DMS79 treated with DMSO at 0.1 percent for 48 hours (cell line): ENCODE data around the gene BCR.
A peak's percentile ranks its signal among the peaks of the same experiment; 100 is the strongest.
"Not testable (repeated sequence)": the region's sequence is repeated elsewhere in the genome, so short reads cannot be mapped to it uniquely, and the experiment has no call there.

Experiments used
- DNase-seq: peaks from one replicate; lab custom pipeline; 2025; lab: John Stamatoyannopoulos, UW

Gene BCR

GRCh38 chr22:23289851-23290724 is 109.8 kb downstream of the BCR start:
- no peak for DNase-seq

- DNase-seq = no peak
Measured at GRCh38 chr22:23291806-23292452, 111.6 kb downstream of the BCR start.

GRCh38 chr22:23292453-23293350 is 112.4 kb downstream of the BCR start:
- no peak for DNase-seq

DNA sequence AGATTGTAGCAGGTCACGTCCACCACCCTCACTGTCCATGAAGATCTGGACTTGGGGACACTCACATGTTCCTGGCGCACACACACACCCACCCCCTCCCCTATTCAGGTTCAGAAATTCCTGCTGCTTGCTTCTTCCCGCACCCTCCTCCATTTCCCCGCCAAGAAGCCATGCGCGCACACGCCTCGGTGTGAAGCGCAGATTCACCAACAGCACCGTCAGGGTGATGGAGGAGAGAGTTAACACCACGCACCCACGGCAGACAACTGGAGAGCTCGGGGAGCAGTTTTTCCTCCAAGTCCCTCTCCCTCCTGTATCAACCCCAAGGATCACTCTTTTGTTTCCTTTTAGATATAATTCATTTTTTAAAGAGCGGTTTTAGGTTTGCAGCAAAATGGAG is 113.4 kb downstream of the BCR start:
- no peak for DNase-seq

GRCh38 chr22:23294221-23294620 is 113.9 kb downstream of the BCR start:
- DNase-seq = no peak

GRCh38 chr22:23300476-23300875 is 120.2 kb downstream of the BCR start:
- no peak for DNase-seq

- no peak for DNase-seq
Measured at GRCh38 chr22:23301591-23301990, 121.3 kb downstream of the BCR start.

DNA sequence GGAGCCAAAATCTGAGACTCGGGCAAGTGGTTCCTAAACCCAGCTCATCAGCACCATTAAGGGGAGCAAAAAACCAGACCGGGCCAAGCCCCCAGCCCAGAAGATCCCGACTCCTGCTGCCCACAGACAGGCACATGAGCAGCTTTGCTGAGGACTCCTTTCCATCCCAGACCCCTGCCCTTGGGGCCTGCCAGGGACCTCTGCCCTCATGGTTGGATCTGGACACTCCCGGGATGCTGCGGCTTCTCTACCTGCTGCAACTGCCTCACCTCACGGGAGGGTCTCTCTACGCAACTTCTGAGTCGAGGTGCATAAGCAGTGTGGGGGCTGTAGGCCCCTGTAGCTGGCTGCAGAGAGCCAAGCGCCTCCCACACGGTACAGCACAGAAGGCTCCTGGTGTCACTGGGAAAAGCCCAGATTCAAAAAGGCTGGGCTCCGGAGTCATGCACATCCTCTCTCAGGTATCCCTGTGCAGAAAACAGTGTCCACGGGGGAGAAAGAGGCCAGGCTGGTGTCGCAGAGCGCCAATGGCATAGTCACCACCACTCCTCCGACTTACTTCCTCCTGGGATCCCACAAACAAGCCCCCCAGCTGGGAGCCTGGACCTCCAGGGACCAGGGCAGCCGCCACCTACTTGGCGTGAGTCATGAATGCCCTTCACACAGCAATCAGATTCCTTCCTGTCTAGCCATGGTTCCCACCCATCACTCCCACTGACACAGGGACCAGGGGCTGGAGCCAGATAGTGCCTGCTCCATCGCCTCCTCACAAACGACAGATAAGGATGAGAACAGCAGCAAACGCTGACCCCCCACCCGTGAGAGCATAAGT is 122.1 kb downstream of the BCR start:
- DNase-seq = no peak

DNA sequence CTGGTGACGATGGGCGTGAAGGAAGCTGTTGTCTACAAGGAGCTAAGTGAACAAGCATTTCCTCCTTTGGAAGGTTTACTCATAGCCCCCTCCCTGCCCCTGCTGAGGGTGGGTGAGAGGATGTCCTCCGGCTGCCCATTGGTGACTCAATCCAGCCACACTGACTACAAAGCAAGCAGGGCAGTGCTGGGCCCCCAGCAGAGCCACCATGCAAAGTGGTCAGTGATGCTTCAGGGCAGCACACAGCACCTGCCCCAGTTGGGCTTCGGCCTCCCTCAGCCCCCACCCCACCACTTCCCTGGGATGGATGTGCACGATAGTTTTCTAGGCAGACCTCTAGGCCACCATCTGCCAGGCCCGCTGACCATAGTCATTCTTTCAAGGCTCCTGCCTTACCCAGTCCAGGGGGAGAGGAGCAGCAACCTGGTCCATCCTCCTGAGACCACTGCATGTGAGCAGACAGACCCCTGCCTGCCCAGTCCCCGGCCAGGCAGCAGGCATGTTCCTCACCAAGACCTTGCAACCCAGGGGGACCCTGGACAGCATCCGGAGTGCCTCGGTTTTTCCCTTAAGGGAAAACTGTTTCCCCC is 125.1 kb downstream of the BCR start:
- DNase-seq = no peak

DNA sequence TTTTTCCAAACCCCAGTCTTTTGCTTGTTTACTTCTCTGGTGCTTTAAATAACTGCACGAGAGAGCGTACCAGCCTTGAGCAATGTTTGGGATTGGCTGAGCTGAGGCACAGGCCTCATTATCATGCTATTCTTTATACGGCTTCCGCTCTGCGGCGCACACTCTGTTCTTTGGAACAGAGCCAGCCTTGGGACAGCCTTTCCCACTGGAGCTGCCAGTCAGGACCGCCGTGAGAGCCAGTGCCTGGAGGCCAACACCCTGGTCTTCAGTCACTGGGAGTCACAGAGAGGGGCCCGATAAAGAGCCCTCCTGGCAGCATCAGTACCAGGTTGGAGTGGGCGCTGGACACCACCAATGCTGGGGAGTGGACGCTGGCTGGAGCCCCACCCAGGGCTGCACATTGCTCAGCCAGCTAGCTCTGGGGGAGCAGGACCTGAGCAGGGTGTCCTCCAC is 125.6 kb downstream of the BCR start:
- DNase-seq = peak; percentile 9

DNA sequence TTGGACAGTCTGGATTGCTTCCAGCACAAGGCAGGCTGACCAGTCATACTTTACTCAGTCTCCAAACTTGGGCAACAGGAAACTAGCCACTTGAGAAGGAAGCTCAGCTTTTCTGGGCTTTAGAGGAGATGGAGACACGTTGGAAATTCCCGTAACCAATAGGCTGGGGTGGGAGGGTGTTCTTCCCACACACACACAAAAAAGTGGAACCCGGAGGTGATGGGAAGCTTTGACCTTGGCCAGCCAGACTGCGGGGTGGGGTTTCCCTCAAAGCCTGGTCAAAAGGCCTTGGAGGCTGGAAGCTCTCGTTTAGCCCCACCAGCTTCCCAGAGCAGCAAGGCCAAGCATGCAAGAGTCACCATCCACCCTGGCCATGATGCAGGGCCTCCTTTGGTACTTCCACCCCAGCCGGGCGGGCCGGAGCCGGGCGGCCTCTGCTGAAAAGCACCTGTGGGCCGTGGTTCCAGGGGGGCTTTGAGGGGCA is 126.2 kb downstream of the BCR start:
- DNase-seq = no peak

GRCh38 chr22:23306926-23307325 is 126.6 kb downstream of the BCR start:
- no peak for DNase-seq

DNA sequence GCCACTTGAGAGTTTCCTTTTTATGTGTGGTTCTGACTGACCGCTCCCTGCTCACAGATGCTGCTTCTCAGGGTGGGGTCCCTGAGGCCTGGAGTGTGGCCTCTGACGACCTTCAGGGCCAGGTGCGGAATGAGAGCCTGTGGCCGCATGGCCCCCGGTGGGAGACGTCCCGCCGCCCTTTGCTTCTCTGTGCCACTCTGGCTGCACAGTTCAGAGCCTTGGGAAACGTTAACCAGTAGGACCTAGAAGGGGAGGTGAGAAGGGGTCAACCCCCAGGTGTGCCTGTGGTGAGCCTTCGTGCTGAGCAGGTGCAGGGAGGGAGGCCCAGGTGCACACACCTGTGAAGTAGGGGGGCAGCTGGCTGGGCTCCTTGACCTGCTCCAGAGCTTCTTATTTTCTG is 127.2 kb downstream of the BCR start:
- peak; percentile 3 for DNase-seq

- DNase-seq = not testable (repeated sequence)
Measured at GRCh38 chr22:23309261-23309660, 129.0 kb downstream of the BCR start.

DNA sequence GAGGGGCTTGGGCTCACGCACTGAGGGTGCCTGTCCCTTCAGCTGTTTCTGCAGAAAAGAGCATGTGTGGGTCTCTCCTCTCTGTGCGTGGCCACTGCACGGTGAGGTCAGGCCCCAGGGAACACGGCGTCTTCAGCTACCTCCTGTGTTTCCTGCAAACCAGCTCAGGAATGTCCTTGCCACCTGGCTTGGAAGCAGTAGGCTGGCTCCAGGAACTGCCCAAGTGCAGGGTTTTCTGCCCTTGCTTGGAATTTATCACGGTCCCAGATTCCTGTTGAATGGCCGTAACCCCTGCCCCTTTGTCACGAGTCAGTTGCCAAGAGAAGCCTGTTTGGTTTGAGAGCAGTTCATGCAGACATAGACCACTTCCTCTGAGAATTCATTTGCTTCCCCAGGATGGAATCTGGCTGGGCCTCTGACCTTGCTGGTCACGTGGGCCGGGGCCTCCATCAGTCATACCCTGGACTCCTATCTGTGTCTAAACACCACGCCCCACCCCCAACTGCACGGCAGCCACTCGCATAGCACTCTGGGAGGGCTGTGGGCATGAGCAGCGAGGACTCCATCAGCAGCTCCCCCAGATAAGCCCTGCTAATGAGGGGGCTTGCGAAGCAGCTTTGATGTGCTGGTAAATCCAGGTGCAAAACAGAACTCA is 130.3 kb downstream of the BCR start:
- not testable (repeated sequence) for DNase-seq

GRCh38 chr22:23311635-23312420 is 131.5 kb downstream of the BCR start:
- DNase-seq = not testable (repeated sequence)

DNA sequence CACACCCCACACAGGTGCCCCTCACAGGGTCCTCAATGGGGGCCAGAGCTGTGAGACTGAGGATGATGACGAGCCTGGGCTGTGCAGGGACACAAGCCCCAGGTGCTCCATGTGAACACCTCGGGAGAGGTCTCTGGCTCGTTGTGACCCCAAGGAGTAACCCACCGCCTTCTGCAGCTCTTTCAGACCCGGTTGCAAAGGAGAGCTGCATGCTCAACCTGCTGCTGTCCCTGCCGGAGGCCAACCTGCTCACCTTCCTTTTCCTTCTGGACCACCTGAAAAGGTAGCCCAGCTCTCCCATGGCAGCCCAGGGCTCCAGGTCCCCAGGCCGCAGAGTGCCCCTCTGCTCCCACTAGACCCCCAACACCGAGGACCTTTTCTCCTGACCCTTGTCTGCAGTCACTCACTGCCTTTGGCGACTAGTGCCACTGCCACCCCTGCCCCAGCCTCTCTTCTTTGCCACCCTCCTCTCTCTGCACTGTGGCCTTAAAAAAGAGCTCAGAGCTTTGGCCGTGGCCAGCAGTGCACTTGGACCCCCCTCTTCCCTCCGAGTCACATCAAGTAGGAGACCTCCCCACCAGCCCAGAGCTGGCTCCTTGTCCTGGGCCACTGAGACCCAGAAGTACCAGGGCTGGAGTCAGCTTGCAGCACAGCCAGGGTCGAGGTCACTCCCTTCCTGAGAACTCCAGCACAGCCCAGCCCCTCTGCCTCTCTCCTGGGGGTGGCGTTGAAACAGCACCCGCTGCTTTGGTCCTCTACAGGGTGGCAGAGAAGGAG is 133.7 kb downstream of the BCR start:
- no peak for DNase-seq

GRCh38 chr22:23315341-23315917 is 135.1 kb downstream of the BCR start:
- no peak for DNase-seq
